Thymus (tissue), 11 donors: ENCODE data around the gene TAS1R1. TPM values are rescaled to one million over a fixed set of nuclear protein-coding genes. Genes with fewer than 3 reads are reported as not detected.

Experiments
- DNase-seq, 9 donors: peaks; one replicate each; pipeline ENCODE4 v3.0.0-alpha.2; 2013; ENCODE audit warnings: low spot score in 9 of 9, low read depth in 6 of 9, missing footprints in 1 of 9
- H3K27ac ChIP-seq, 2 donors: one replicate each; pipeline ENCODE4 v1.5.1; 2013; ENCODE audit warnings: control low read depth in 1 of 2, low read depth in 1 of 2, low read length in 1 of 2, mild to moderate bottlenecking in 1 of 2, moderate library complexity in 1 of 2
- H3K27me3 ChIP-seq, 2 donors: one replicate each; pipeline ENCODE4 v1.5.1; 2013; ENCODE audit warnings: low read length in 1 of 2; ENCODE audit not compliant: control insufficient read depth in 2 of 2, insufficient read depth in 1 of 2
- H3K36me3 ChIP-seq, 2 donors: one replicate each; pipeline ENCODE4 v1.5.1; 2013; ENCODE audit warnings: low read length in 1 of 2, mild to moderate bottlenecking in 1 of 2, moderate library complexity in 1 of 2; ENCODE audit not compliant: control insufficient read depth in 2 of 2, insufficient read depth in 2 of 2
- H3K4me1 ChIP-seq, 2 donors: one replicate each; pipeline ENCODE4 v1.5.1; 2013; ENCODE audit warnings: low read length in 2 of 2; ENCODE audit not compliant: control insufficient read depth in 2 of 2, insufficient read depth in 2 of 2
- H3K4me3 ChIP-seq, 2 donors: one replicate each; pipeline ENCODE4 v1.5.1; 2013; ENCODE audit warnings: low read length in 2 of 2, control low read depth in 1 of 2, mild to moderate bottlenecking in 1 of 2
- H3K9me3 ChIP-seq, 2 donors: one replicate each; pipeline ENCODE4 v1.5.1; 2013; ENCODE audit warnings: low read length in 1 of 2, mild to moderate bottlenecking in 1 of 2; ENCODE audit not compliant: control insufficient read depth in 2 of 2, insufficient read depth in 1 of 2
- whole genome bisulfite sequencing: extraction: QIAGEN DNeasy Blood & Tissue Kit; methylation state at CpG from one replicate; pipeline ENCODE4 v1.1.7; 2013; 5-methylcytosine and 5-hydroxymethylcytosine counted together
- polyA plus RNA-seq: library from polyadenylated mRNA; stranded (reverse); fragments of 200-250 nt; gene quantifications from one replicate; pipeline ENCODE4 v1.2.3, GENCODE V29; 2013
- total RNA-seq: library from RNA; stranded (reverse); fragments of 120-200 nt; gene quantifications from one replicate; pipeline ENCODE4 v1.2.4, GENCODE V29; 2013
- donor health status: healthy.

The TAS1R1 gene
- total and polyA plus RNA-seq, 2 donors: not detected

GRCh38 chr1:6577831-6578525 is 22.9 kb downstream of the TAS1R1 start:
- H3K27me3 ChIP-seq: no peaks in the 10 kb centered on the region
- peaks cover 0 to 3% of the 10 kb centered on the region in 2 donors for H3K36me3 ChIP-seq
- WGBS: 97% methylated on average over 6 of the region's 6 CpGs
- H3K4me1 ChIP-seq: peaks cover 17 to 25% of the 10 kb centered on the region in 2 donors
- no peak overlapping the region for H3K4me3 ChIP-seq
- H3K27ac ChIP-seq: no peak overlapping the region
- DNase-seq: no peak
- H3K9me3 ChIP-seq: peaks cover 0 to 4% of the 10 kb centered on the region in 2 donors

GRCh38 chr1:6578624-6579373 is 23.7 kb downstream of the TAS1R1 start:
- peak overlapping the region in 1 of 2 donors; percentile 77 for H3K27ac ChIP-seq
- peaks cover 0 to 4% of the 10 kb centered on the region in 2 donors for H3K9me3 ChIP-seq
- no peaks in the 10 kb centered on the region for H3K27me3 ChIP-seq
- H3K36me3 ChIP-seq: peaks cover 0 to 3% of the 10 kb centered on the region in 2 donors
- WGBS: 97% methylated on average over 14 of the region's 14 CpGs
- no peak for DNase-seq
- peaks cover 17 to 25% of the 10 kb centered on the region in 2 donors for H3K4me1 ChIP-seq
- H3K4me3 ChIP-seq: no peak overlapping the region

GRCh38 chr1:6579374-6580118 is 24.4 kb downstream of the TAS1R1 start, which contains the start of gene ZBTB48:
ZBTB48 (plus strand) TSS chr1:6579994; CDS start chr1:6580610, 616 bp downstream.
- 22% methylated on average over 58 of the region's 58 CpGs for WGBS
- peaks cover 17 to 25% of the 10 kb centered on the region in 2 donors for H3K4me1 ChIP-seq

GRCh38 chr1:6580119-6580592 is 25.0 kb downstream of the TAS1R1 start:
- Histone ChIP-seq H3K9me3 (peaks cover 0 to 4% of the 10 kb centered on the region in 2 donors), H3K4me1 (peaks cover 17 to 25% of the 10 kb centered on the region in 2 donors), H3K27ac (peak overlapping the region; percentile 32 to 88), H3K4me3 (peak overlapping the region; percentile 75 to 89), H3K36me3 (peaks cover 1 to 3% of the 10 kb centered on the region in 2 donors), H3K27me3 (no peaks in the 10 kb centered on the region)
- DNase-seq: no peak
- WGBS: 1% methylated on average over 30 of the region's 30 CpGs

More at GRCh38 chr1:6579374-6580118, 24.4 kb downstream of the TAS1R1 start, which contains the start of gene ZBTB48:
- H3K27me3 ChIP-seq: no peaks in the 10 kb centered on the region
- peak within 1 kb of the TSS; percentile 75 to 89 for H3K4me3 ChIP-seq
- H3K9me3 ChIP-seq: peaks cover 0 to 4% of the 10 kb centered on the region in 2 donors
- peaks cover 0 to 3% of the 10 kb centered on the region in 2 donors for H3K36me3 ChIP-seq
- peak; percentile 87 to 98 (median 95) for DNase-seq
- H3K27ac ChIP-seq: peak within 1 kb of the TSS; percentile 61 to 88

GRCh38 chr1:6580593-6581409 is 25.7 kb downstream of the TAS1R1 start:
- H3K36me3 ChIP-seq: peaks cover 3 to 6% of the 10 kb centered on the region in 2 donors
- 44% methylated on average over 19 of the region's 19 CpGs for WGBS
- no peak for DNase-seq
- H3K27ac ChIP-seq: peak overlapping the region in 1 of 2 donors; percentile 26
- peaks cover 0 to 4% of the 10 kb centered on the region in 2 donors for H3K9me3 ChIP-seq
- H3K4me1 ChIP-seq: peaks cover 17 to 25% of the 10 kb centered on the region in 2 donors
- H3K27me3 ChIP-seq: no peaks in the 10 kb centered on the region
- peak overlapping the region; percentile 75 to 89 for H3K4me3 ChIP-seq

- DNase-seq: no peak
- Histone ChIP-seq H3K9me3 (peaks cover 0 to 4% of the 10 kb centered on the region in 2 donors), H3K27me3 (no peaks in the 10 kb centered on the region), H3K36me3 (peaks cover 6 to 10% of the 10 kb centered on the region in 2 donors), H3K4me3 (no peak overlapping the region), H3K27ac (no peak overlapping the region), H3K4me1 (peaks cover 17 to 25% of the 10 kb centered on the region in 2 donors)
- WGBS: 76% methylated on average over 10 of the region's 10 CpGs
Observed at GRCh38 chr1:6581561-6582305, 26.6 kb downstream of the TAS1R1 start.

GRCh38 chr1:6582370-6582769 is 27.3 kb downstream of the TAS1R1 start:
- peaks cover 6 to 11% of the 10 kb centered on the region in 2 donors for H3K36me3 ChIP-seq
- peaks cover 24 to 29% of the 10 kb centered on the region in 2 donors for H3K4me1 ChIP-seq
- no peak overlapping the region for H3K27ac ChIP-seq
- H3K4me3 ChIP-seq: no peak overlapping the region
- H3K9me3 ChIP-seq: peaks cover 0 to 4% of the 10 kb centered on the region in 2 donors
- WGBS: 98% methylated on average over 1 of the region's 1 CpG
- no peak for DNase-seq
- H3K27me3 ChIP-seq: no peaks in the 10 kb centered on the region
